D721Med (cell line): ENCODE results near the gene ARIH2.

Source experiments
- DNase-seq: peaks from one replicate; pipeline ENCODE4 v3.0.0; 2011; ENCODE audit warnings: low spot score; ENCODE audit not compliant: insufficient read length
- FAIRE-seq: peaks from 2 replicates; lab custom pipeline; 2011; peaks lifted over from hg19 to GRCh38; lab: Jason Lieb, UNC
- TF ChIP-seq, protein P1 (sequence below): IDR thresholded peaks from 2 replicates; pipeline ENCODE4 v1.5.1; 2012; ENCODE audit warnings: mild to moderate bottlenecking, control low read depth; ENCODE audit not compliant: insufficient read depth; ENCODE audit errors: missing control alignments

The ARIH2 gene

DNA sequence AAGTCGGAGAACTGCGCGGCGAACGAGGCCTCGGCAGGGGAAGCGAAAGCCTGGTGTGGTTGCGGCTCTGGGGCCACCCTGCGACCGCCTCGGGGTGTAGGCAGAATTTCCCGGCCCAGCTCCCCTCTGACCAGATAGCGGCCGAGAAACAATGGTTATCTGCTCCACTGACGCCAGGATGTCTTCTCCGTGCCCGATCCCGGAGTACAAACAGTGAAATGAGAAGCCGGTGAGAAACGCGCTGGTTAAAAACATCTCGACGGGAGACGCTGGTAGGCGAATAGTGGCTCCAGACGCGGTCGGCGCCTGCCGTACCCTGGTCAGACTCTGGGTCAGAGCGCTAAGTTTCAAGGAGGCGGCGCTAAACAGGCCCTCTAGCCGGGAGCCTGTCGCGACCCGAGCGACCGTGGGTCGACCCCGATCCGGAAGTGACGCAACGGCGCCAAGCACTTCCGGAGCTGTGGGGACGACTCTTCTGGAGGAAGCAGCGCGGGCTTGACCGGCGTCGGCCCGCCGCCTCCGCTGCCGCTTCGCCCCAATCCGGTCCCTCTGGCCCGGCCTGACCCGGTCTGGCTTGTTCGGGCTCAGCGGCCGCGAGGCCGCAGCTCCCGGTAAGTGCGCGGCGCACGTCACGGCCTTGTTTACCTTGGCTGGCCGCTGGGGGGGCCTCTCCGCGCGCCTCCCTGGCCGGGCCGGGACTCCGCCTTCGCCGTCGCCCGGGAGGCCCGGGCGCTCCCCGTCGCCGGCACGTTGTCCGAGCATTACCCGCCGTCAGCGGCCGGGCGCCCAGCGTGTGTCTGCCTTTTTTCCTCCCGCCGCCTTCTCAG lies at the start of gene ARIH2:
Gene ARIH2 (plus strand): TSS at position 455 of the 827 bp plus-strand sequence. CDS start 8,717 bp downstream, outside the sequence.
- DNase-seq = peak; percentile 94
- no peak for FAIRE-seq
- TF ChIP-seq, protein P1, sequence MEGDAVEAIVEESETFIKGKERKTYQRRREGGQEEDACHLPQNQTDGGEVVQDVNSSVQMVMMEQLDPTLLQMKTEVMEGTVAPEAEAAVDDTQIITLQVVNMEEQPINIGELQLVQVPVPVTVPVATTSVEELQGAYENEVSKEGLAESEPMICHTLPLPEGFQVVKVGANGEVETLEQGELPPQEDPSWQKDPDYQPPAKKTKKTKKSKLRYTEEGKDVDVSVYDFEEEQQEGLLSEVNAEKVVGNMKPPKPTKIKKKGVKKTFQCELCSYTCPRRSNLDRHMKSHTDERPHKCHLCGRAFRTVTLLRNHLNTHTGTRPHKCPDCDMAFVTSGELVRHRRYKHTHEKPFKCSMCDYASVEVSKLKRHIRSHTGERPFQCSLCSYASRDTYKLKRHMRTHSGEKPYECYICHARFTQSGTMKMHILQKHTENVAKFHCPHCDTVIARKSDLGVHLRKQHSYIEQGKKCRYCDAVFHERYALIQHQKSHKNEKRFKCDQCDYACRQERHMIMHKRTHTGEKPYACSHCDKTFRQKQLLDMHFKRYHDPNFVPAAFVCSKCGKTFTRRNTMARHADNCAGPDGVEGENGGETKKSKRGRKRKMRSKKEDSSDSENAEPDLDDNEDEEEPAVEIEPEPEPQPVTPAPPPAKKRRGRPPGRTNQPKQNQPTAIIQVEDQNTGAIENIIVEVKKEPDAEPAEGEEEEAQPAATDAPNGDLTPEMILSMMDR = no peak

- FAIRE-seq = no peak
- TF ChIP-seq, protein P1 = no peak
- DNase-seq = no peak
Measured at GRCh38 chr3:48877671-48878070, 41.0 kb upstream of the ARIH2 start.

DNA sequence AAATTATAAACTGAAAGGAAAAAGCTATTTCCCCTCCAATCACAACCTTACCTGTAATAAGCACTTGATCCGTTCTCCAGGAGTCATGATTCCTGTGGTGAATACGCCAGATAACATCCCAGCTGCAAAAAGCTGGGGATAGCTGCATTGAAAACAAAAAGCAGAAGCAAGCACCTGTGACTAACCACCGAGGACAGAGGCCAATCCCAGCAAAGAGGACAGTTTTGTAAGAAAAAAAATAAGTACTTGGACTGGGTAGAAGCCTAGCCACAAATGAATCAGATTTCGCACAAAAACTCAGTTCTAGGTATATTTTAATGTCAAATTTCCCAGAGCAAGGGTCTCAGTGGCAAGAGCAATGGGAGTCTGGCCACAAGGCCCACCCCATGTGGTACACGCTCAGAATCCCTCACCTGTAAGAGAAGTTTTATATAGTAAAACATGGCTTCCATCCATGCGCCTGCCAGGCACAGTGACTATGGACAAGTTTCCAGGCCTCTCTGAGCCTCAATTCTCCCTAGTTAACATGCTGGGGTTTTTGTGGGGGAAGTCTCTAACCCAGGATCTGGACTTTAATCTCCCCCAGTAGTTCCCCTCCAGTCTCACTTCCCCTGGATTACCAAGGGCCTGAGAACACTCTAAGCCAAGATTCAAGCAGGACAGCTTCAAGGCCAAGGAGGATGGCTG lies 39.2 kb upstream of the ARIH2 start:
- DNase-seq = no peak
- TF ChIP-seq, protein P1 = no peak
- no peak for FAIRE-seq

DNA sequence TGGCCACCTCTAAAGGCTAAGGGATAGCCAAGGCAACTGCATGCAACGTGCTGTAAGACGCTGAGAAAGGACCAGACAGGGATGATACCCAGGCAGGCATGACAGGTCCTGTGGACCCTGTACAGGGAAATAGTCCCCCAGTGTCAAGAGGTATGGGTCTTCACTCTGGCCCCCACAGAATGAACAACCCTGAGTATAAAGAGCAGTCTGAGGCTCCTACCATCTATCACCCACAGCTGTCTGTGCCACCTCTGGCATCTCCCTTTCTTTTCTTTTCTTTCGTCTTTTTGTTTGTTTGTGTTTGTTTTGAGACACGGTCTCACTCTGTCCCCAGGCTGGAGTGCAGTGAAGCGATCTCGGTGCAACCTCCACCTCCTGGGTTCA lies 38.7 kb upstream of the ARIH2 start:
- TF ChIP-seq, protein P1 = no peak
- no peak for DNase-seq
- no peak for FAIRE-seq

GRCh38 chr3:48881006-48881405 lies 37.6 kb upstream of the ARIH2 start:
- DNase-seq (no peak), FAIRE-seq (no peak)

GRCh38 chr3:48881652-48882114 lies 37.0 kb upstream of the ARIH2 start:
- TF ChIP-seq, protein P1 = no peak

More at GRCh38 chr3:48881006-48881405, 37.6 kb upstream of the ARIH2 start:
- TF ChIP-seq, protein P1 = no peak

More at GRCh38 chr3:48881652-48882114, 37.0 kb upstream of the ARIH2 start:
- FAIRE-seq (no peak), DNase-seq (no peak)
